ENCODE measurements around the gene KCNH4.
A peak's percentile ranks its signal among the peaks of the same experiment; 100 is the strongest.
"Not testable (repeated sequence)": the region's sequence is repeated elsewhere in the genome, so short reads cannot be mapped to it uniquely, and the experiment has no call there.

Gene KCNH4

GRCh38 chr17:42193969-42194899, 13.3 kb upstream of the KCNH4 start, which contains the start of gene GHDC:
Gene GHDC (minus strand): TSS chr17:42194494. CDS start chr17:42193581, 913 bp downstream.
- peak; percentile 62 for DNase-seq

DNA sequence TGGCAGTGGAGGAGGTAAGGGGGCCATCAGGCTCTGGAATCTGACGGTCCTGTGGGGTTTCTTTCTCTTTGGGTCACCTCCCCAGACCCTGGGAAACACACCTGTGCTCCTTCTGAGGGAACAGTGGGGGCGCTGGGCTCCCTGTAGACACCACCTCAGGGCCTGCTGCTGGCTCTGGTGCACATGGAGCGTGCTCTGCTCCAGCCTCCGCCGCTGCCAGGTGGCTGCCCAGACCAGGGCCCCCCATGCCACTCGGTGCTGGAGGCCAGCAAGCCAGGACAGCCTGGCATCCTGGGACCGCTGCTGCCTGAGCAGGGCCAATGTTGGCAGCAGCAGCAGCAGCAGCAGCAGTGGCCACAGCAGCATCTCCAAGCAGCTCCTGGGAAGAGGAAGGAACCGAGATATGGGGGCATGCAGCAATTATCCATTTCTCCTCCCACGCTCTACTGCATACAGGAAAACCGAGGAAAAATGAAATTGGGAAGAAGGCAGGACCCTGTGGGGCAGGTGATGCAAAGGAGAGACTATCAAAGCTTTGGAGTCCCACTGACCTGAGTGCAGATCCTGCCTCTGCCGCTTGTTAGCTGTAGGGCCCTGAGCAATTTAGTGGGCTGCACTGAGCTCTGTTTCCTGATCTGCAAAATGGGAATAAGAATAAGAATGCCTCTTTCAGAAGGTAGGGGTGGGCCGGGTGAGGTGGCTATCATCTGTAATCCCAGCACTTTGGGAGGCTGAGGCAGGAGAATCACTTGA, 12.4 kb upstream of the KCNH4 start:
- DNase-seq: no peak

GRCh38 chr17:42192189-42193126, 11.5 kb upstream of the KCNH4 start:
- DNase-seq: no peak

DNA sequence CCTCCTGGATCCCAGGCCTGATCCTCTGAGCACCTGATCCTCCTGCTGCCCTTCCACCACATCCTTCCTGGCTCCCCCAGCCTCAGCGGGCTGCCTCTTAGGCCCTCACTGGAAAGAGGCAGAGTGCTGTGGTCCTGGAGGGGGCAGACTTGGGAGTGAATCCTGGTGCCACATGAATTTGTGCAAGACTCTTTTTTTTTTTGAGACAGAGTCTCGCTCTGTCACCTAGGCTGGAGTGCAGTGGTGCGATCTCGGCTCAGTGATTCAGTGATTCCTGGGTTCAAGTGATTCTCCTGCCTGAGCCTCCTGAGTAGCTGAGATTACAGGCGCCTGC, 10.3 kb upstream of the KCNH4 start:
- DNase-seq: no peak

DNA sequence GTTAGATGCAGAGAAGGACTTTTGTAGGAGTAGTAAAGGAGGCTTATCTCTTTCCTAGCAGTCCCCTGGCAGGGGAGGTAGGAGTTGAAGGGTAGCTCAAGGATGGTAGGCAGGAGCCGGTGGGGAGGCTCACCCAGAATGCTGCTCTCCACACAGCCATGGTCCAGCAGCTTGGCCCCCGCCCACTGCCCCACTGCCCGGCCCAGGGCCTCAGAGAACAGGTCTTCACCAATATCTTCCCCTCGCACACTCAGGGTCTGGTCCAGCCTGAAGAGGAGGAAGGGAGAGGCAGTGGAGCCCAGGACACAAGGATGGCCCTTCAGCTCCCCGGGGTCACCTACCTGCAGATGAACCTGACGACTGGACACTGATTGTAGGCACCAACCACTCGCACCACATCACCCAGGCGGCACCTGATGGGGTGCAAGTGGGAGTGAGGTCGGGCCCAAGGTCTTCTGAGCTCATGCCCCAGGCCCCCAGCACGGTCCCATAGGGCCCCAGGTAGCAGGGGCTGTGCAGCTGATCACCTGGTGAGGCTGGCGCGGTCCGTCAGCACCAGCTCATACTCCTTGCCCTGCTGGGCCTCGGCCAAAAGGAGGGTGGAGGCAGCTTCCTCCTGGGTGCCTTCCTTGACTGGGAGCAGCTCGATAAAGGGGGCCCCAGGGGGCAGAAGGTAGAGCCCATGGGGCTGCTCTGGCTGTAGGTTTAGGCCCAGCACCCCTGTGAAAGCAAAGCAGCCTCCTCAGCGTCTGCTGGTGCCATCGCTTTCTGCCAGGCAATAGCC, 9.7 kb upstream of the KCNH4 start:
- DNase-seq: no peak

- no peak for DNase-seq
Observed at GRCh38 chr17:42189651-42189965, 8.7 kb upstream of the KCNH4 start.

- no peak for DNase-seq
Observed at GRCh38 chr17:42188749-42189650, 8.1 kb upstream of the KCNH4 start.

GRCh38 chr17:42187833-42188232, 6.9 kb upstream of the KCNH4 start:
- no peak for DNase-seq

GRCh38 chr17:42186191-42186590, 5.2 kb upstream of the KCNH4 start:
- not testable (repeated sequence) for DNase-seq

- DNase-seq: no peak
Observed at GRCh38 chr17:42185621-42185930, 4.6 kb upstream of the KCNH4 start.

DNA sequence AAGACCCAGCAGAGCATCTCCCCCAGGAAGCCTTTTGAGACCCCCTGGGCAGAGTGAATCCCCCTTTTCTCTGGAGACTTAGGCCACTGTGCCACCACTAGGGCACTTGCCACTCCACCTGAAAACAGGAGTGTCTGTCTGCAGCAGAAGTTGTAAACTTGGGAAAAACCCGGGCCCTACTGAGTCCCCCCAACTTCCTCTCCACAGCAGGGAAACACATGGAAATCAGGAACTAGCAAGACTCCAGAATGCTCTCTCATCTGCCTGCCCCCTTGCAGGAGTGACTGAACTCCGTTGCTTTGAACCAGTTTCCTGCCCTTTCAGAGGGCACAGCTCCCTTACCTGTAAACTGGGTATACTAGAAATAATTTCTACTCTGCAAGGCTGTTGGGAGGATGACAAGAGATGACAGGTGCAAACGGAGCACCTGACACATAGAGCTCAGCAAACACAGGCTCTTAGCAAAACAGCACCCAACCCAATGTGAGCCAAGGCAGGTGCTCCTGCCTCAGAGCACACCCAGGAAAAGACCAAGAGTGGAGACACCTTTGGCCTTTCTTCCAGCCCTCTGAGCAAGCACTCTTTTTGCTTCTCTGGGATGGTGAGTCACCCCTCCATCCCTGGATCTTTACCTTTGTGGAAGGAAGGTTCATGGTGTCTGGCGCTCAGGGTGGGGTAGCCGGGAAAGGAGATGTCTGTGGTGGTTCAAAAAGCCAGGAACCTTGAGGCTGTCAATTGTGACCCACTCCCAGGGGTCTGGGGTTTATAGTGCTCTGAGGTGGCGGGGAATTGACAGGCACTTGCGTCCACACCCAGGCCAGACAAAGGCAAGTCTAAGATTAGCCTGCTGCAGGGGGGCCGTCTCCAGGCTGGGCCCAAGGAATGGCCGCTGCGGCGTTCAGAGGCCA, 4.0 kb upstream of the KCNH4 start, which contains the start of gene HCRT:
Gene HCRT (minus strand): TSS at position 740 of the 908 bp plus-strand sequence. CDS start 87 bp downstream, at position 653.
- DNase-seq: no peak

GRCh38 chr17:42183741-42184711, 3.1 kb upstream of the KCNH4 start:
- DNase-seq: peak; percentile 46

GRCh38 chr17:42182927-42183734, 2.2 kb upstream of the KCNH4 start:
- DNase-seq: no peak

DNA sequence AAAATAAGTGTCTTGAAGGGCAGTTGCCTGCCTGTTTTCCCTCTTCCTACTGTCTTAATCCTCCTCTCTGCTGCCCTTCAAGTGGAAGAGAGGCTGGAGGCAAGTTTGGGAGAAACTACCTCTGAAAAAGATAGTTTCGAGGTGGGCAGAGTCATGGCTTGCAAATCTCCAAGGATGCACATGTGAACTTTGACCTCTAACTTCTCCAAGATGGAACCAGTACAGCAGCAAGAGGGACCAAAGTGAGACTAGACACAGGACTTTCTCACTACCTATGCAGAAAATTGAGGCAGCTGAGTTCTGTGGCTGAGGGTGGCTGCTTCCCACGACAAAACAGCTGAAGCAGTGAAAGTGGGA, 887 bp upstream of the KCNH4 start:
- DNase-seq: no peak

GRCh38 chr17:42180411-42180921, 476 bp downstream of the KCNH4 start:
- DNase-seq: no peak

DNA sequence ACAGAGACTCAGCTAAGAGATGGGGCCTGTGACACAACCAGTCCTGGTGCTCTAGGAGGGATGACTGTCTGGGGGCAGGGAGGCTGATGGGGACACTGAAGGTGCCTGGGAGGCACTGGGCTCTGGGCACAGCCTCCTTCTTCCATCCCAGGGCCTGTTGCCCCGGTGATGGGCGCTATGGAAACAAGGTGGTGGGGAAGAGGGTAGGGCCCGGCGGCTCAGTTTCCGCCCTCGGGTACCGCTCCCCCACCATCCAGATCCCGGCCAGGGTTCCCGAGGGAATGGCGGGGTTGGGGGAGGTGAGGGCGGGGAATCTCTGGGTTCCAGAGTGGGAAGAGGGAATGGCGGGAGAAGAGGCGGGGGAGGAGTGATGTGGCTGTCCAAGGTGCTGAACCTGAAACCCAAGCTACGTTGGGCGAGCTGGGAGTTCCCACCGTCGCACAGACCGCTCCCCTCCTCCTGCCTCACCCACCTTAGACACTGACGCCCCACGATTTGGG, 981 bp downstream of the KCNH4 start:
- DNase-seq: peak; percentile 47

- no peak for DNase-seq
Observed at GRCh38 chr17:42179335-42179734, 1.6 kb downstream of the KCNH4 start.

GRCh38 chr17:42178817-42179216, 2.1 kb downstream of the KCNH4 start:
- DNase-seq: no peak

Data from NCI-H1092 (cell line).